Subcutaneous abdominal adipose tissue (tissue), 5 donors: Measurements from ENCODE around the gene AP5Z1.
A peak's percentile ranks its signal among the peaks of the same experiment; 100 is the strongest.

Experiments
- H3K27ac ChIP-seq: one replicate; pipeline ENCODE4 v1.7.0; 2013; ENCODE audit warnings: low read depth, mild to moderate bottlenecking, inconsistent platforms, low read length, moderate library complexity
- H3K27me3 ChIP-seq, 5 donors: one replicate each; pipeline ENCODE4 v1.7.0; 2013; ENCODE audit warnings: low read length in 5 of 5, inconsistent platforms in 1 of 5; ENCODE audit not compliant: control insufficient read depth in 5 of 5, insufficient read depth in 4 of 5
- H3K36me3 ChIP-seq, 5 donors: one replicate each; pipeline ENCODE4 v1.7.0; 2013; ENCODE audit warnings: low read length in 5 of 5; ENCODE audit not compliant: control insufficient read depth in 5 of 5, insufficient read depth in 5 of 5
- H3K4me1 ChIP-seq, 5 donors: one replicate each; pipeline ENCODE4 v1.7.0; 2013; ENCODE audit warnings: low read length in 5 of 5, mild to moderate bottlenecking in 3 of 5, moderate library complexity in 1 of 5; ENCODE audit not compliant: control insufficient read depth in 5 of 5, insufficient read depth in 5 of 5
- H3K4me3 ChIP-seq, 5 donors: one replicate each; pipeline ENCODE4 v1.7.0; 2013; ENCODE audit warnings: low read length in 5 of 5, low read depth in 1 of 5
- H3K9ac ChIP-seq, 5 donors: one replicate each; pipeline ENCODE4 v1.7.0; 2013; ENCODE audit warnings: low read length in 5 of 5, mild to moderate bottlenecking in 4 of 5, moderate library complexity in 3 of 5
- H3K9me3 ChIP-seq, 5 donors: one replicate each; pipeline ENCODE4 v1.7.0; 2013; ENCODE audit warnings: low read length in 5 of 5; ENCODE audit not compliant: control insufficient read depth in 5 of 5
- donor health status: healthy.
- donor health status: healthy.
- donor health status: healthy.
- donor health status: healthy.
- donor health status: healthy.

Gene AP5Z1

DNA sequence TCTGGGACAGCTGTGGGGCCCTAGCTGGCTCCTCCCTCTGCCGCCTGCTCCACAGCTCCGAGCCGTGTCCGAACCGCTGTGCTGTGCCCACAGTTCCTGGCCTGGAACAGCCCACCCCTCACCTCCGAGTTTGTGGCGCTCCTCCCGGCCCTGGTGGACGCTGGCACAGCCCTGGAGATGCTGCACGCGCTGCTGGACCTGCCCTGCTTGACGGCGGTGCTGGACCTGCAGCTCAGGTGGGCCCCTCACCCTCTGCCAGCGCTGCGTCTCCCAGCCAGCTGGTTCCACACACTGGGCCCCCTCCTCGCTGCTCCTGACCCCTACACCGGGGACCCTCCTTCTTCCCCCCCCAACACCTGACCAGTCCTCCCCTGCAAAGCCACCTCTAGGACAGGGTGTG is 12.1 kb downstream of the AP5Z1 start:
- Histone ChIP-seq H3K4me3 (no peak overlapping the region), H3K36me3 (peaks cover 0 to 95% (median 87%) of the 10 kb centered on the region in 5 donors), H3K27ac (no peak overlapping the region), H3K9ac (no peak overlapping the region), H3K27me3 (no peaks in the 10 kb centered on the region), H3K4me1 (peaks cover 0 to 17% (median 9%) of the 10 kb centered on the region in 5 donors), H3K9me3 (no peaks in the 10 kb centered on the region)

GRCh38 chr7:4787947-4788626 is 12.7 kb downstream of the AP5Z1 start:
- H3K27ac ChIP-seq: no peak overlapping the region
- peaks cover 0 to 89% (median 82%) of the 10 kb centered on the region in 5 donors for H3K36me3 ChIP-seq
- H3K9me3 ChIP-seq: no peaks in the 10 kb centered on the region
- no peaks in the 10 kb centered on the region for H3K27me3 ChIP-seq
- H3K4me3 ChIP-seq: no peak overlapping the region
- no peak overlapping the region for H3K9ac ChIP-seq
- H3K4me1 ChIP-seq: peaks cover 0 to 22% (median 14%) of the 10 kb centered on the region in 5 donors

DNA sequence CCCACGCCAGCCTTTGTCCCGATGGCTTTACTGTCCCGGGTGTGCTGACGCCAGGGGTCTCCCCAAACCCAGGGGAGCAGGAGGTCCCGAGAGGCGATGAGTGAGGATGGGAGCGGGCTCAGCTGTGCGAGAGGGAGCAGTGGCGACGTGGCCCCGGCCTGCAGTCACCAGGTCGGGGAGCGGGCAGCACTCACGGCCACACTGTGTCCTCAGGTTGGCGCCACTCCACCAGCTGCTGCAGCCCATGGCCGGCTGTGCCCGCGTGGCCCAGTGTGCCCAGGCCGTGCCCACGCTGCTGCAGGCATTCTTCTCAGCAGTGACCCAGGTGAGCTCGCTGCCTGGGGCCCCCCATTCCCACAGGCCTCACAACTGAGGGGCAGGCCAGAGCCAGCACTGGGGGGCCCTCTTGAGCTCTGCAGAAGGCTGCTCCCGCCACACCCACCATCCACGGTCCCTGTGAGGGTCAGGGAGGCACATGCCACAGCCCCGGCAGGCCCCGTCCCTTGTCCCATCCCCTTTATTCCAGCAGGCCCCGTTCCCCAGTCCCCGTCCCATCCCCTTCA is 13.3 kb downstream of the AP5Z1 start:
- Histone ChIP-seq H3K27ac (no peak overlapping the region), H3K9ac (no peak overlapping the region), H3K9me3 (no peaks in the 10 kb centered on the region), H3K4me1 (peaks cover 0 to 22% (median 14%) of the 10 kb centered on the region in 5 donors), H3K36me3 (peaks cover 0 to 83% (median 76%) of the 10 kb centered on the region in 5 donors), H3K4me3 (no peak overlapping the region), H3K27me3 (no peaks in the 10 kb centered on the region)

DNA sequence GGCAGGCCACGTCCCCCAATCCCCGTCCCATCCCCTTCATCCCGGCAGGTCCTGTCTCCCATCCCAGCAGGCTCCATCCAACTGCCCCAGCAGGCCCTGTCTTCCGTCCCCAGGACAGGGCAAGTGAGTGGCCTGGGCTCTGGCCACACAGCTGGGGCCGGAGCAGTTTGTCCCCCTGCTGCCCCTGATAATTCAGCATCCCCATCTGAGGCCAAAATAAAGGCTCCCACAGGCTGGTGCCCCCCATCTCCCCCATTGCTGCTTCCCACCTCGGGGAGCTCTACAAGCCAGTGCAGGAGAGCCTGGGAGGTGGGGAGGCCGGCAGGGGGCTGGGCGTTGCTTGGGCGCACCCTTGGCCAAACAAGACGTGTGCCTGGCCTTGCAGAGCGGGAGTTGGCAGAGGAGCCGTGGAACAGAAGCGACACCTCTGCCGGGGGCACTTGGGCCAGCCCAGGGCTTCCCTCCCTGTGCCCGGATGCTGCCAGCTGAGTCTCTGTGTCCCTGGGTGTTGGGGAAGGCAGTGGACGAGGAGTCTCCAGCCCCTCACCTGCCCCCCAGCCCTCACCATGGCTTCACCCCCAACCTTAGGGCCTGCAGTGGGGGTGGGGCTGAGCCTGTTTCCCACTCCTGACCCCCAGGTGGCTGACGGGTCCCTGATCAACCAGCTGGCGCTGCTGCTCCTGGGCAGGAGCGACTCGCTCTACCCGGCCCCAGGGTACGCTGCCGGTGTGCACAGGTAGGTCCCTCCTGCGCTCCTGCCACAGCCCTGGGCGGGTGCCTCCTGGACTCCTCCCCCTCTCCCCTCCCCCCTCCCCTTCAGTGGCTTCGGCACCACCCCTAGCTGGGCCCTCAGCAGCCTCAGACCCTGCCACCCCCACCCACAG is 14.0 kb downstream of the AP5Z1 start:
- no peaks in the 10 kb centered on the region for H3K9me3 ChIP-seq
- no peak overlapping the region for H3K4me3 ChIP-seq
- H3K27ac ChIP-seq: no peak overlapping the region
- H3K27me3 ChIP-seq: no peaks in the 10 kb centered on the region
- peaks cover 0 to 76% (median 68%) of the 10 kb centered on the region in 5 donors for H3K36me3 ChIP-seq
- H3K4me1 ChIP-seq: peaks cover 0 to 22% (median 14%) of the 10 kb centered on the region in 5 donors
- no peak overlapping the region for H3K9ac ChIP-seq

GRCh38 chr7:4790078-4790465 is 14.6 kb downstream of the AP5Z1 start:
- peaks cover 0 to 70% (median 62%) of the 10 kb centered on the region in 5 donors for H3K36me3 ChIP-seq

GRCh38 chr7:4790516-4790991 is 15.1 kb downstream of the AP5Z1 start:
- Histone ChIP-seq H3K27ac (no peak overlapping the region), H3K4me1 (peaks cover 0 to 22% (median 14%) of the 10 kb centered on the region in 5 donors), H3K4me3 (no peak overlapping the region), H3K9me3 (no peaks in the 10 kb centered on the region), H3K27me3 (no peaks in the 10 kb centered on the region), H3K9ac (no peak overlapping the region), H3K36me3 (peaks cover 0 to 65% (median 57%) of the 10 kb centered on the region in 5 donors)

More at GRCh38 chr7:4790078-4790465, 14.6 kb downstream of the AP5Z1 start:
- H3K27ac ChIP-seq: no peak overlapping the region
- no peak overlapping the region for H3K9ac ChIP-seq
- peaks cover 0 to 22% (median 14%) of the 10 kb centered on the region in 5 donors for H3K4me1 ChIP-seq
- H3K9me3 ChIP-seq: no peaks in the 10 kb centered on the region
- no peak overlapping the region for H3K4me3 ChIP-seq
- no peaks in the 10 kb centered on the region for H3K27me3 ChIP-seq

DNA sequence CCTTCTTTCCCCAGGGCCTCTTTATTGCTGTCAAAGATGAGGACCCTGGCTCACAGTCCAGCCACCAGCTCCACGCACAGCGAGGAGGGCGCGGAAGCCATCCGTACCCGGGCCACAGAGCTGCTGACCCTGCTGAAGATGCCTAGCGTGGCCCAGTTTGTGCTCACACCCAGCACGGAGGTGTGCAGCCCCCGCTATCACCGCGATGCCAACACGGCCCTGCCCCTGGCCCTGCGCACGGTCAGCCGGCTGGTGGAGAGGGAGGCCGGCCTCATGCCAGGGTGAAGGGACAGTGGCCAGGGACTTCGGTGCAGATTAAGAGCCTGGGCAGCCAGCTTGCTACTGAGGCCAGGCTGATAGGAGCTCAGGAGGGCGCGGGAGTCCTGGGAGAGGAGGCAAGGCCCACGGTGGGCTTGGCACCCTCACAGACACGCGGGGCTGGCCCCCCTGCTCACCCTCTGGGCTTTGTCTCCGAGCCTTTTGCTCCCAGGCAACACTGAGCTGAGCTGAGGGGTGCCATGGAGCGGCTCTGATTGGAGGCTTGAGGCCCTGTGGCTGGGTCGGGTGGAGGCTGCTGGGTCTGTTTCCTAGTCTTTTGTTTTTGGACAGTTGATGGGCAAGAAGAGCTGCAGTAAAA is 15.8 kb downstream of the AP5Z1 start:
- Histone ChIP-seq H3K4me3 (no peak overlapping the region), H3K27ac (no peak overlapping the region), H3K4me1 (peaks cover 0 to 22% (median 14%) of the 10 kb centered on the region in 5 donors), H3K9me3 (no peaks in the 10 kb centered on the region), H3K36me3 (peaks cover 0 to 58% (median 51%) of the 10 kb centered on the region in 5 donors), H3K9ac (no peak overlapping the region), H3K27me3 (no peaks in the 10 kb centered on the region)

- no peaks in the 10 kb centered on the region for H3K9me3 ChIP-seq
- H3K27ac ChIP-seq: no peak overlapping the region
- H3K9ac ChIP-seq: peak overlapping the region in 2 of 5 donors; percentile 25 to 61
- H3K4me1 ChIP-seq: peaks cover 0 to 22% (median 14%) of the 10 kb centered on the region in 5 donors
- peaks cover 0 to 51% (median 43%) of the 10 kb centered on the region in 5 donors for H3K36me3 ChIP-seq
- peak overlapping the region in 4 of 5 donors; percentile 50 to 70 (median 64) for H3K4me3 ChIP-seq
- no peaks in the 10 kb centered on the region for H3K27me3 ChIP-seq
Observed at GRCh38 chr7:4791738-4792536, 16.5 kb downstream of the AP5Z1 start.
